ENCODE data around the gene FFAR1.

DNA sequence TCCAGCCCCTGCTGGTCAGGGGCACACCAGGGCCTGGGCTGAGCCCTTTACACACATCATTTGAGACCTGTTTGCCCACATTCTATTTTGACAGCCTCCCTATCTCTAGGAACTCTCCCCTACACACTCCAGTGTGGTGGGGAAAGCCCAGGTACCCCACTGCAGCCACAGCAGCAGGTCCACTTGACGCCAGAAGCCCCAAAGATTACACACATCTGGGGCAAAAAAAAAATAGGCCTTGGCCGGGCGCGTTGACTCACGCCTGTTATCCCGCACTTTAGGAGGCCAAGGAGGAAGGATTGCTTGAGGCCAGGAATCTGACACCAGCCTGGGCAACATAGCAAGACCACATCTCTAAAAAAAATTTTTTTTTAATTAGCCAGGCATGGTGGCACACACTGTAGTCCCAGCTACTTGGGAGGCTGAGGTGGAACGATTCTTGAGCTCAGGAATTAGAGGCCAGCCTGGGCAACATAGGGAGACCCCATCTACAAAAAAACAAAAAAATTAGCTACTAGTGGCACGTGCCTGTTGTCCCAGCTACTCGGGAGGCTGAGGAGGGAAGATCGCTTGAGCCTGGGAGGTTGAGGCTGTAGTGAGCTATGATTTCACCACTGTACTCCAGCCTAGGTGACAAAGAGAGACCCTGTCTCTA is 36.8 kb upstream of the FFAR1 start:
- TF ChIP-seq RAD21 (IDR thresholded peaks at IDR 0.05; ENCODE audit: low read length) (no peak), CHD2 (IDR thresholded peaks at IDR 0.05; ENCODE audit: low read length, partially characterized antibody) (no peak), TCF12 (IDR thresholded peaks at IDR 0.05) (no peak), RFX5 (IDR thresholded peaks at IDR 0.05; ENCODE audit: low read length) (no peak), EZH2phosphoT487 (IDR thresholded peaks at IDR 0.05; ENCODE audit: borderline replicate concordance, low read depth) (no peak), FOXJ3 (CRISPR knock-in tag; IDR thresholded peaks at IDR 0.05) (no peak), RCOR1 (IDR thresholded peaks at IDR 0.05; ENCODE audit: low read length) (no peak), POLR2AphosphoS5 (IDR thresholded peaks at IDR 0.05; ENCODE audit: low read depth, low read length) (no peak)
- TF ChIP-seq, protein P1, sequence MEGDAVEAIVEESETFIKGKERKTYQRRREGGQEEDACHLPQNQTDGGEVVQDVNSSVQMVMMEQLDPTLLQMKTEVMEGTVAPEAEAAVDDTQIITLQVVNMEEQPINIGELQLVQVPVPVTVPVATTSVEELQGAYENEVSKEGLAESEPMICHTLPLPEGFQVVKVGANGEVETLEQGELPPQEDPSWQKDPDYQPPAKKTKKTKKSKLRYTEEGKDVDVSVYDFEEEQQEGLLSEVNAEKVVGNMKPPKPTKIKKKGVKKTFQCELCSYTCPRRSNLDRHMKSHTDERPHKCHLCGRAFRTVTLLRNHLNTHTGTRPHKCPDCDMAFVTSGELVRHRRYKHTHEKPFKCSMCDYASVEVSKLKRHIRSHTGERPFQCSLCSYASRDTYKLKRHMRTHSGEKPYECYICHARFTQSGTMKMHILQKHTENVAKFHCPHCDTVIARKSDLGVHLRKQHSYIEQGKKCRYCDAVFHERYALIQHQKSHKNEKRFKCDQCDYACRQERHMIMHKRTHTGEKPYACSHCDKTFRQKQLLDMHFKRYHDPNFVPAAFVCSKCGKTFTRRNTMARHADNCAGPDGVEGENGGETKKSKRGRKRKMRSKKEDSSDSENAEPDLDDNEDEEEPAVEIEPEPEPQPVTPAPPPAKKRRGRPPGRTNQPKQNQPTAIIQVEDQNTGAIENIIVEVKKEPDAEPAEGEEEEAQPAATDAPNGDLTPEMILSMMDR (IDR thresholded peaks at IDR 0.05) = no peak
- TF ChIP-seq, protein P2, sequence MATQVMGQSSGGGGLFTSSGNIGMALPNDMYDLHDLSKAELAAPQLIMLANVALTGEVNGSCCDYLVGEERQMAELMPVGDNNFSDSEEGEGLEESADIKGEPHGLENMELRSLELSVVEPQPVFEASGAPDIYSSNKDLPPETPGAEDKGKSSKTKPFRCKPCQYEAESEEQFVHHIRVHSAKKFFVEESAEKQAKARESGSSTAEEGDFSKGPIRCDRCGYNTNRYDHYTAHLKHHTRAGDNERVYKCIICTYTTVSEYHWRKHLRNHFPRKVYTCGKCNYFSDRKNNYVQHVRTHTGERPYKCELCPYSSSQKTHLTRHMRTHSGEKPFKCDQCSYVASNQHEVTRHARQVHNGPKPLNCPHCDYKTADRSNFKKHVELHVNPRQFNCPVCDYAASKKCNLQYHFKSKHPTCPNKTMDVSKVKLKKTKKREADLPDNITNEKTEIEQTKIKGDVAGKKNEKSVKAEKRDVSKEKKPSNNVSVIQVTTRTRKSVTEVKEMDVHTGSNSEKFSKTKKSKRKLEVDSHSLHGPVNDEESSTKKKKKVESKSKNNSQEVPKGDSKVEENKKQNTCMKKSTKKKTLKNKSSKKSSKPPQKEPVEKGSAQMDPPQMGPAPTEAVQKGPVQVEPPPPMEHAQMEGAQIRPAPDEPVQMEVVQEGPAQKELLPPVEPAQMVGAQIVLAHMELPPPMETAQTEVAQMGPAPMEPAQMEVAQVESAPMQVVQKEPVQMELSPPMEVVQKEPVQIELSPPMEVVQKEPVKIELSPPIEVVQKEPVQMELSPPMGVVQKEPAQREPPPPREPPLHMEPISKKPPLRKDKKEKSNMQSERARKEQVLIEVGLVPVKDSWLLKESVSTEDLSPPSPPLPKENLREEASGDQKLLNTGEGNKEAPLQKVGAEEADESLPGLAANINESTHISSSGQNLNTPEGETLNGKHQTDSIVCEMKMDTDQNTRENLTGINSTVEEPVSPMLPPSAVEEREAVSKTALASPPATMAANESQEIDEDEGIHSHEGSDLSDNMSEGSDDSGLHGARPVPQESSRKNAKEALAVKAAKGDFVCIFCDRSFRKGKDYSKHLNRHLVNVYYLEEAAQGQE (IDR thresholded peaks at IDR 0.05; ENCODE audit: low read depth, low read length) = no peak
- TF ChIP-seq, protein P3, sequence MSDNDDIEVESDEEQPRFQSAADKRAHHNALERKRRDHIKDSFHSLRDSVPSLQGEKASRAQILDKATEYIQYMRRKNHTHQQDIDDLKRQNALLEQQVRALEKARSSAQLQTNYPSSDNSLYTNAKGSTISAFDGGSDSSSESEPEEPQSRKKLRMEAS (IDR thresholded peaks at IDR 0.05; ENCODE audit: low read depth) = no peak
- TF ChIP-seq, protein P4, sequence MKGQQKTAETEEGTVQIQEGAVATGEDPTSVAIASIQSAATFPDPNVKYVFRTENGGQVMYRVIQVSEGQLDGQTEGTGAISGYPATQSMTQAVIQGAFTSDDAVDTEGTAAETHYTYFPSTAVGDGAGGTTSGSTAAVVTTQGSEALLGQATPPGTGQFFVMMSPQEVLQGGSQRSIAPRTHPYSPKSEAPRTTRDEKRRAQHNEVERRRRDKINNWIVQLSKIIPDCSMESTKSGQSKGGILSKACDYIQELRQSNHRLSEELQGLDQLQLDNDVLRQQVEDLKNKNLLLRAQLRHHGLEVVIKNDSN (IDR thresholded peaks at IDR 0.05; ENCODE audit: borderline replicate concordance, low read depth) = no peak

All from SK-N-SH (cell line).